Kidney epithelial cell (primary cell): ENCODE measurements around the gene HELT. TPM values are rescaled to one million over a fixed set of nuclear protein-coding genes. Genes with fewer than 3 reads are reported as not detected.

ENCODE experiments used
- DNase-seq: peaks from one replicate; pipeline ENCODE4 v3.0.0-alpha.2; 2010; ENCODE audit warnings: low read depth
- H3K27me3 ChIP-seq: 2 replicates; pipeline ENCODE4 v1.6.0; 2011; ENCODE audit warnings: low read length; ENCODE audit not compliant: control insufficient read depth, insufficient read depth
- H3K36me3 ChIP-seq: 2 replicates; pipeline ENCODE4 v1.5.1; 2011; ENCODE audit warnings: low read length; ENCODE audit not compliant: control insufficient read depth, insufficient read depth
- H3K4me3 ChIP-seq: 2 replicates; pipeline ENCODE4 v1.5.1; 2011; ENCODE audit warnings: low read depth, mild to moderate bottlenecking, control low read depth, low read length
- total RNA-seq: library from RNA; depleted of rRNA; stranded (reverse); fragments of >200 nt; gene quantifications from 2 replicates; pipeline ENCODE4 v1.2.3, GENCODE V29; 2015
- TF ChIP-seq, protein P1 (sequence below): IDR thresholded peaks from 2 replicates; pipeline ENCODE4 v1.5.1; 2011; ENCODE audit warnings: mild to moderate bottlenecking, moderate library complexity, low read length, control low read depth, inconsistent platforms; ENCODE audit not compliant: insufficient read depth, poor library complexity, severe bottlenecking

HELT gene
- total RNA-seq, 1 donor from 2014 or later: not detected

DNA sequence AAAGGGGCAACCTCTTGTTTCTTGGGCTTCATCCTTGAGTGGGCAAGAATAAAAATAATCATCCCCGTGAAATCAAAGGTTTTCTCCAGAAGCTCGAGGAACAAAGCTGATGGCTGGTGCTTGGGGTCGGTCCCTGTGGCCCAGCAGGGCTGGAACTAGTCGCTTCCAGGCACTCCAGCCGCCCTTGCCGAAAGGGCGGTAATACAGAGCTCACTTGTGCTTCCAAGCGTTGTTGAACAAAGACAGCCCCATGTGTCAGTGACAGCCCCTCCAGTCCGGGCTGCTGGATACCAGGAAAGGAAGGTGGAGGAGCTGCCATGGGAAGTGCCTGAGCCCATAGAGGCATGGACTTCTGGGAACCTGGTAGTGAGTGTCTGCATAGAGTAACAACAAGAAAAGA lies 5.2 kb downstream of the HELT start:
- TF ChIP-seq, protein P1, sequence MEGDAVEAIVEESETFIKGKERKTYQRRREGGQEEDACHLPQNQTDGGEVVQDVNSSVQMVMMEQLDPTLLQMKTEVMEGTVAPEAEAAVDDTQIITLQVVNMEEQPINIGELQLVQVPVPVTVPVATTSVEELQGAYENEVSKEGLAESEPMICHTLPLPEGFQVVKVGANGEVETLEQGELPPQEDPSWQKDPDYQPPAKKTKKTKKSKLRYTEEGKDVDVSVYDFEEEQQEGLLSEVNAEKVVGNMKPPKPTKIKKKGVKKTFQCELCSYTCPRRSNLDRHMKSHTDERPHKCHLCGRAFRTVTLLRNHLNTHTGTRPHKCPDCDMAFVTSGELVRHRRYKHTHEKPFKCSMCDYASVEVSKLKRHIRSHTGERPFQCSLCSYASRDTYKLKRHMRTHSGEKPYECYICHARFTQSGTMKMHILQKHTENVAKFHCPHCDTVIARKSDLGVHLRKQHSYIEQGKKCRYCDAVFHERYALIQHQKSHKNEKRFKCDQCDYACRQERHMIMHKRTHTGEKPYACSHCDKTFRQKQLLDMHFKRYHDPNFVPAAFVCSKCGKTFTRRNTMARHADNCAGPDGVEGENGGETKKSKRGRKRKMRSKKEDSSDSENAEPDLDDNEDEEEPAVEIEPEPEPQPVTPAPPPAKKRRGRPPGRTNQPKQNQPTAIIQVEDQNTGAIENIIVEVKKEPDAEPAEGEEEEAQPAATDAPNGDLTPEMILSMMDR: no peak
- H3K27me3 ChIP-seq: peaks cover 57% of the 10 kb centered on the region
- no peaks in the 10 kb centered on the region for H3K36me3 ChIP-seq
- H3K4me3 ChIP-seq: no peak overlapping the region
- DNase-seq: no peak

DNA sequence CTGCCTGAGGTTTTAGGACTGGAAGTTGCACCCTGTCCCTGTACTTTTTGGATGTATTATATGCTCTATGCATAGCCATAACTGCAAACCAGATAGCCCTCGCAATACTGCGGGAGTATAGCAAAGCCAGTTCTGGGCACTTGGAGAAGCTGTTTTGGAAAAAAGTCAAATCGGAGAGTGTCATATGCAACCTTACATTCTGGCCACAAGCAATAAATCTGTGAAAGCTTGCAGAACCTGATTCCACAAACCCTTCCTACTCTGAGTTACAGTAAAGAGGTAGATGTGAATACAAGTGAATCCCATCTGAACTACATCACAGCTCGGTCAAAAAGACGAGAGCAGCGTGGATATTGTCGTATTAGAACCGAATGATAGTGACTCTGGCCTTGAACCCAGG lies 10.3 kb downstream of the HELT start:
- H3K36me3 ChIP-seq: no peaks in the 10 kb centered on the region
- H3K4me3 ChIP-seq: no peak overlapping the region
- no peak for DNase-seq
- H3K27me3 ChIP-seq: peaks cover 28% of the 10 kb centered on the region
- TF ChIP-seq, protein P1: no peak

DNA sequence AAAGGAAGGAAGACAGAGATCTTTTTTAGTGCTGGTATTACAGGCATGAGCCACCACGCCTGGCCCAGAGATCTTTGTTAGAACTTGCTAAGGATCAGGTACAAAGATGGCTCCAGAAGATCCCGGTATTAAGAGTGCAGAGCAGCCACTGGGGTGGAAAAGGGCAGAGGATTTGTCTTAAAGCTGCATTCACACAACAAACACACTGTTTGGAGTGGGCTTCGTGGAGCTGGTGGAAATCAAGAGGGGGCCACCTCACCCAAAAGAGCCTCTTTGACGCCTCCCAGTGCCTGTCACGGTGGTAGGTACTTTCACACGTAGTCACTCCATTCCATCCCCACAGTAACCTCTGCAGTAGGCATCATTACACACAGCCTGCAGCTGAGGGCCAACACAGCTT lies 13.3 kb downstream of the HELT start:
- H3K36me3 ChIP-seq: no peaks in the 10 kb centered on the region
- DNase-seq: no peak
- TF ChIP-seq, protein P1: no peak
- no peak overlapping the region for H3K4me3 ChIP-seq
- H3K27me3 ChIP-seq: peaks cover 16% of the 10 kb centered on the region

DNA sequence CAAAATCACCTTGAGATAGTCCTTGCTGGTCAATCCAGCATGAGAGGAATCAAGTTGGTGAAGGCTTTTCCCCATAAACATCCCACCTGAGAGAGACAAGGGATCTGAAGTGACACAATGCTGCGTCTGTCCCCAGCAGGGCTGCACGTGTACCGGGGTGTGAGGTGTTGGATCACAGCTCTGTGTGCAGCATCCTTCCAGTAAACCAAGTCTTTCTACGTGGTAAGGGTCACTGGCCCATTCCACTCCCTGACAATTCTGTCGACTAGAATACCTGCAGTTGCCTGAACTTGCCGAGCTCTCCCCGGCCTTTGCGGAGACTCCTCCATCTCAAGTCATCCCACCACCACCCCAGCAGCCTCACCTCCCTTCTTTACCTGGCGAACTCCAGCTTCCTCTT lies 14.8 kb downstream of the HELT start:
- TF ChIP-seq, protein P1: no peak
- Histone ChIP-seq H3K36me3 (no peaks in the 10 kb centered on the region), H3K27me3 (peaks cover 14% of the 10 kb centered on the region), H3K4me3 (no peak overlapping the region)
- no peak for DNase-seq

DNA sequence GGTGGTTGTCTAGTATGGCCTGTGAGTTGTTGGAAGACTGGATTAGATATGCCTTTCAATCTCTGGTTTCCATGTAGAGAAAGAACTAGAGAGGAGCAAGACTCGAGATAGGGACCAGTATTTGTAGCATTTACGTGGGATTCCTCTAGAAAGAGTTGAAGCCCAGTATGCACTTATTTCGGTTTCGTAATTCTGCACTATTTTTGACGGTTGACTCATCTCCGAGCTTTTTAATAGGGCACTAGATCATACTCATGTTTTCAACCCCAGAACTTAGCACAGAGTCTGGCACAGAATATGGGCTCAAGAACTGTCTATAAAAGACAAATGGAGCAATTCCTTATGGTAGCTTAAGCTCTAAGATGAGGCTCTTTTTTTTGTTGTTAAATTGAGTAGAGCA lies 15.7 kb downstream of the HELT start:
- Histone ChIP-seq H3K36me3 (no peaks in the 10 kb centered on the region), H3K4me3 (no peak overlapping the region), H3K27me3 (peaks cover 11% of the 10 kb centered on the region)
- no peak for DNase-seq
- TF ChIP-seq, protein P1: no peak

DNA sequence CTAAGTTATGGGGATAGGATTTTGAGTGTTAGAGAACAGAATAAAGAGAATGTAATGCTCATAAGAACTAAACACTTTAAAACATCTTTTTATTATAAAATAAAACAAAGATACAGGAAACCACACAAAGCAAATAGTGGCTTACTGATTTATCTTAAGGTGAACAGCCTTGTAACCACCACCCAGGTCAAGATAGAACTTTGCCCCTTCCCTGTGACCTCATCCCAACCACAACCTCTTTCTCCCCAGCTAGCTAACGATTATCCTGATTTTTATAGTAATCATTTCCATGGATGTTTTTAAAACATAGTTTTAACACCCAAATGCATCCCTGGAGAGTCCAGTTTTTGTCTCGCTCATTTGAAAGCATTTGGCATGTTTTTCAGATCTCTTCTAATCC lies 17.0 kb downstream of the HELT start:
- TF ChIP-seq, protein P1: no peak
- Histone ChIP-seq H3K36me3 (no peaks in the 10 kb centered on the region), H3K4me3 (no peak overlapping the region), H3K27me3 (peaks cover 11% of the 10 kb centered on the region)
- DNase-seq: no peak
